Suppressor macrophage treated with lipopolysaccharide for 1 hour (primary cell): ENCODE measurements around the gene TRIM25.

Experiments
- DNase-seq, 3 donors: peaks; one replicate each; pipeline ENCODE4 v3.0.0-alpha.2; 2020 to 2022

TRIM25 gene

GRCh38 chr17:56851008-56851407 lies 62.8 kb downstream of the TRIM25 start:
- no peak for DNase-seq

DNA sequence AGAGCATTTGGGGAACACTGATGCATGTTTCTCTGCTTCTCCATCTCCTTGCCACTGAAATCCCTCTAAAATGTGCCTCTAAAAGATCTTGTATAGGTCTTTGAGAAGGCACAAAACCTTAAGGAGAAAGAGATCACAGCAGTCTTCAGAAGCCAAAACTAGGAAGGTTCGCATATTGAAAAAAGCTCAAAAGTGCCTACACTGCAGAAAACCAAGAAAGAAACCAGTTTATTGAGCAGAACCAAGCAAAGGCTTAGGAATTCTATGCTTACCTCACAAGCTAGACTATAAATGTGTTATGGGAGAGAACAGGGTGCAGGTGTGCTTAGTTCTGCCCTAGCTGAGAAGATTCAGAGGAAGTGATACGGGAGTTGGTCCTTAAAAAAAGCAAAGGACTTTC lies 63.3 kb downstream of the TRIM25 start:
- DNase-seq, result no peak

- no peak for DNase-seq
Observed at GRCh38 chr17:56849131-56849530, 64.7 kb downstream of the TRIM25 start.

DNA sequence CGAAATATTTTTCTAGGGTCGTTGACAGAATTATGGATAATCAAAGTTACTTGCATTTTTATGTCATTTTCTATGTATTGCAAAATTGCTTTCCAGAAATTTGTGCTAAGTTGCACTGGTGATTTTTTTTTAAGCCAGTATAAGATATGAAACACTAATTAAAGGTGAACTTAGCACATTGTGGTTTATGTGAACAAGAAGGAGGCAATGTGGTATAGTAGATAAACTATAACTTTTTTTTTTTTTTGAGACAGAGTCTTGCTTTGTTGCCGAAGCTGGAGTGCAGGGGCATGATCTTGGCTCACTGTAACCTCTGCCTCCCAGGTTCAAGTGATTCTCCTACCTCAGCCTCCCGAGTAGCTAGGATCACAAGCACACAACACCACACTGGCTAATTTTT lies 66.7 kb downstream of the TRIM25 start:
- no peak for DNase-seq

DNA sequence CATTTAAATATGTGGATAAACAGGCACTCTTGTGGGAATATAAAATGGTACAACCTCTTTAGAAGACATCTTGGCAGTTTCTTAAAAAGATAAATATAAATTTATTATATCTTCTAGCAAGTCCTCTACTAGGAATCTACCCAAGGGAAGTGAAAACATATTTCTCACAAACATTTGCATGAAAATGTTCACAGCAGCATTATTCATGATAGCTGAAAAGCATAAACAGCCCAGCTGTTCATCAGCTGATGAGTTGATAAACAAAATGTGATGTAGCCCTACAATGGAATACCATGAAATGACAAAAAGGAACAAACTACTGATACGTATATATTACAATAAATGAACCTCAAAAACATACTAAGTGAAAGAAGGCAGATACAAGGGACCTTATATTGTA lies 67.9 kb downstream of the TRIM25 start:
- no peak for DNase-seq

DNA sequence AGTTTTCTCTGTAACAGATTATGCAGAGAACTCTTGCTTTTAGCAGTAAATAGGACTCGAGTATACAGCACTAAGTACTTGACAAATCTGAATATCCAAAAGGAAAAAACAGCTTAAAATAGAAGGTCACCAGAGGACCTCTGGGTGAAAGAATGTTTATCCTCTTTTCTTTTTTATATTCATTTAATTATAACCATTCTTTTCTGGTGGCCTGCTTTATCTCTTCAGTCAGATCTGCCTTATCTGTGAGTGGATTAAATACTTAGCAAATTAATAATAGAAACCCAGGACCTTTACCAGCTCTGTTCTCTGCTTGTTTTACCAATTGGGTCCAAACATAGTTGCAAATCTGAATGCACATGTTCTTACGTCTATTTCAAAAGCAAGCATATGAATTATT lies 71.3 kb downstream of the TRIM25 start:
- DNase-seq, result no peak

DNA sequence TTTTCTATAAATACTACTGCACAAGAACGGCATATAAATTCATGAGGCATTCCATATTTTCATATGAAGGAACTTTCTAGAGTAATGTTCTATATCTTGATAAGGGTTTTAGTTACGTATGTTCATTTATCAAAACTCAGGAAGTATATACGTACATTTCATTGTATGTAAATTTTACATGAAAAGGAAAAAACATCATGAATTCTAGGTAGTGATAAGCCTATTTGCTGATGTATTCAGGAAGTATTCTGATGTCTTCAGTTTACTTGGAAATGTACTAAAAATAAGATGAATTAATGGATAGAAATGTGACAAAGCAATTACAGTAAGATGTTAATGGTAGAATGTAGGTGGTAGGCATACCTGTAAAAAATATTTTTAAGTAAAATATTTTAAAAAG lies 75.2 kb downstream of the TRIM25 start:
- no peak for DNase-seq
